Mesendoderm (in vitro differentiated cells): Measurements from ENCODE around the gene GPR39.

Experiments used
- DNase-seq: peaks from one replicate; pipeline ENCODE4 v3.0.0; 2013
- H2AK5ac ChIP-seq: 2 replicates; pipeline ENCODE4 v1.6.1; 2013; ENCODE audit warnings: low read length, inconsistent platforms
- H2BK120ac ChIP-seq: 2 replicates; pipeline ENCODE4 v1.6.1; 2013; ENCODE audit warnings: low read depth, mild to moderate bottlenecking, low read length, moderate library complexity, mixed read lengths
- H2BK15ac ChIP-seq: replicated peaks from 2 replicates; pipeline ENCODE4 v1.6.1; 2013; ENCODE audit warnings: low read depth, mild to moderate bottlenecking, moderate library complexity
- H2BK5ac ChIP-seq: 2 replicates; pipeline ENCODE4 v1.6.1; 2013; ENCODE audit warnings: low read length, inconsistent platforms
- H3K18ac ChIP-seq: 2 replicates; pipeline ENCODE4 v1.6.1; 2013; ENCODE audit warnings: mild to moderate bottlenecking, low read length, mixed read lengths
- H3K23ac ChIP-seq: one replicate; pipeline ENCODE4 v1.6.1; 2013; ENCODE audit warnings: low read length
- H3K27ac ChIP-seq: 2 replicates; pipeline ENCODE4 v1.5.1; 2013; ENCODE audit warnings: low read depth, mild to moderate bottlenecking, inconsistent platforms, low read length, moderate library complexity
- H3K27me3 ChIP-seq: 2 replicates; pipeline ENCODE4 v1.6.1; 2013; ENCODE audit warnings: low read length, control low read depth, mild to moderate bottlenecking, inconsistent platforms; ENCODE audit not compliant: insufficient read depth, poor library complexity
- H3K36me3 ChIP-seq: 2 replicates; pipeline ENCODE4 v1.6.1; 2013; ENCODE audit warnings: low read length, inconsistent platforms; ENCODE audit not compliant: control insufficient read depth, insufficient read depth
- H3K4ac ChIP-seq: one replicate; pipeline ENCODE4 v1.6.1; 2013; ENCODE audit warnings: low read depth, mild to moderate bottlenecking, low read length, moderate library complexity
- H3K4me1 ChIP-seq: 2 replicates; pipeline ENCODE4 v1.6.1; 2013; ENCODE audit warnings: low read depth, low read length, inconsistent platforms; ENCODE audit not compliant: control insufficient read depth
- H3K4me2 ChIP-seq: 2 replicates; pipeline ENCODE4 v1.6.1; 2013; ENCODE audit warnings: low read length
- H3K4me3 ChIP-seq: 2 replicates; pipeline ENCODE4 v1.5.1; 2013; ENCODE audit warnings: mild to moderate bottlenecking, low read length
- H3K56ac ChIP-seq: one replicate; pipeline ENCODE4 v1.6.1; 2013; ENCODE audit warnings: low read length
- H3K79me1 ChIP-seq: 2 replicates; pipeline ENCODE4 v1.6.1; 2013; ENCODE audit warnings: low read length, inconsistent platforms
- H3K79me2 ChIP-seq: 2 replicates; pipeline ENCODE4 v1.6.1; 2013; ENCODE audit warnings: mild to moderate bottlenecking, low read length; ENCODE audit not compliant: control insufficient read depth, insufficient read depth
- H3K9ac ChIP-seq: 2 replicates; pipeline ENCODE4 v1.6.1; 2013; ENCODE audit warnings: low read length, inconsistent platforms
- H4K5ac ChIP-seq: one replicate; pipeline ENCODE4 v1.6.1; 2013; ENCODE audit warnings: low read length
- H4K8ac ChIP-seq: one replicate; pipeline ENCODE4 v1.6.1; 2013; ENCODE audit warnings: low read depth, mild to moderate bottlenecking, control low read depth, low read length, moderate library complexity
- WGBS: extraction: QIAGEN DNeasy Blood & Tissue Kit; methylation state at CpG from one replicate; pipeline ENCODE4 v1.1.7; 2013; ENCODE audit warnings: low lambda C conversion rate, missing lambda C conversion rate; ENCODE audit not compliant: insufficient coverage; ENCODE audit errors: extremely low coverage; 5-methylcytosine and 5-hydroxymethylcytosine counted together

GPR39 gene

DNA sequence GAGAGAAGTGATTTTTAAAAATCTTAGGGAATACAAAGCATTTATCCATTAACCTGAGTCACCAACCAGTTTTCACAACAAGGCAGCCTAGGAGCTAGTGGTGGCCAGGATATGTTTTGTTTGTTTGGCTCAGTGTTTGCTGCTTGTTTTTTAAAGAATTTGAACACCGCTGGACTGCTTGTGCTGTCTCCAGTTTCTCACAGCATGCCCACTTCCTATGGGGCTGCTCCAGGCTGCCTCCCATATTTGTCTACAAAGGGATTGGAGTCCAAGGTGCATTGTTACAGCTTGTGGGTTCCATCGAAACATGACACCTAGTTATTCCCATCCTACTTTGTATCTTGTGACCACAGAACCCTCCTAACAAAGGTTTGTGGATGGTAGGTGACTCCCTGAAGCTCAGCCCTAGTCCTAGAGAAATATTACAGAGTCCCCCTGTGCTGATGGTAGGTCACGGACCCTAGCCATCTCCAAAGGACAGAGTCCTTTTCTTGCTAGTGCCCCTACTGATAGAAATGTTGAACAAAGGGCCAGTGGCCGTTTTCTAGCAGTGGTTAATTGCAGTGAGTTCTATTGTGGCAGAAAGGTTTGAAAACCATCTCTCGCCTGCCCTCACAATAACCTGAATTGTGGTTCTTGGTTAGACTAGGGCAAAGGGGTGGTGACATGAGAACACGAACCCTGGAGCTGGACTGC, 23.2 kb downstream of the GPR39 start:
- H3K4me3 ChIP-seq: no peak overlapping the region
- H3K4ac ChIP-seq: no peak overlapping the region
- no peaks in the 10 kb centered on the region for H3K27me3 ChIP-seq
- no peak overlapping the region for H2BK120ac ChIP-seq
- no peak overlapping the region for H2BK5ac ChIP-seq
- peak overlapping the region; percentile 12 for H3K56ac ChIP-seq
- no peaks in the 10 kb centered on the region for H3K79me1 ChIP-seq
- WGBS: no CpG with 5 or more reads among the region's 6 CpGs
- H3K18ac ChIP-seq: no peak overlapping the region
- no peak overlapping the region for H3K9ac ChIP-seq
- H4K8ac ChIP-seq: no peak overlapping the region
- no peak overlapping the region for H2BK15ac ChIP-seq
- H3K23ac ChIP-seq: no peak overlapping the region
- no peak overlapping the region for H3K27ac ChIP-seq
- peak; percentile 20 for DNase-seq
- H3K79me2 ChIP-seq: no peaks in the 10 kb centered on the region
- no peak overlapping the region for H4K5ac ChIP-seq
- H2AK5ac ChIP-seq: no peak overlapping the region
- no peak overlapping the region for H3K4me2 ChIP-seq
- H3K4me1 ChIP-seq: peaks cover 8% of the 10 kb centered on the region
- H3K36me3 ChIP-seq: no peaks in the 10 kb centered on the region

DNA sequence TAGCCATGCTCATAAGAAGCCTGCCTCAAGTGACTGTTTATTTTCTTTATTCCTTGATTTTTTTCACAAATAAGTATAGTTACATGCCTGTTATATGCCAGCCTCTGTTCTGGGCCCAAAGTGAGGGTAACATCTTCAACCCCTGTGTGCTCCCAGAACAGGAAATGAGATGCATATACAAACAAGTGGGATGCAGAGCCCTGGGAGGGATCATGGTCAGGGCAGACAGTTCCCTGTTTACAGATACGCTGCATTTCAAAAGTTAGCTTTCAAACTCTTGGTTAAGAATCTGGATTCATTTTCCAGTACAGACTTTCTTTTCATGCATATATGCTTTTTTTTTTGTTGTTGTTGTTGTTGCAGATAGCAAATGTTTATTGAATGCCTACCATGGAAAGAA, 24.4 kb downstream of the GPR39 start:
- Histone ChIP-seq H3K27ac (no peak overlapping the region), H3K79me1 (no peaks in the 10 kb centered on the region), H3K27me3 (no peaks in the 10 kb centered on the region), H2BK5ac (no peak overlapping the region), H3K4me3 (no peak overlapping the region), H3K4me1 (peaks cover 8% of the 10 kb centered on the region), H4K8ac (no peak overlapping the region), H3K4ac (no peak overlapping the region), H3K9ac (no peak overlapping the region), H3K23ac (no peak overlapping the region), H3K36me3 (no peaks in the 10 kb centered on the region), H3K4me2 (no peak overlapping the region), H2BK120ac (no peak overlapping the region), H3K18ac (no peak overlapping the region), H2BK15ac (no peak overlapping the region), H3K79me2 (no peaks in the 10 kb centered on the region), H4K5ac (no peak overlapping the region), H2AK5ac (no peak overlapping the region), H3K56ac (no peak overlapping the region)
- WGBS: no CpG with 5 or more reads among the region's 1 CpG
- no peak for DNase-seq

DNA sequence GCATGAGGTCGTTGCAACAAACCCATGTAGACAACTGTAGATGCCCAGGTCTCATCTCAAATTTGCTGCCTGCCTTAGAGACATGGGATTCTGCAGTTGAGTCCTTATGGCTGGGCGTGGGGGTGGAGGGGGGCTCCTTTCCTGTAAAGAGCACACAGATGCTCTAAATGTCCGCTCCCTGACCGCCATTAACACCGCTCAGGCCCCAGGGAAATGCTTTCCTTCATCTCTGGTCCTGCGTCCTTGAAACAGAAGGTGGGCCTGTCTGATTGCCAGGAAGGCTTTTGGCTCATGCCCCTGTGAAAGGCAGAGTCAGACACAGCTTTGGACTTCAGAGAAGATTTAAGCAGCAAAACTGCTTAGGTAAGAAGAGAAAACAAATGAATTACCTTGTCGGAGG, 25.7 kb downstream of the GPR39 start:
- H2BK120ac ChIP-seq: no peak overlapping the region
- peaks cover 8% of the 10 kb centered on the region for H3K4me1 ChIP-seq
- no peak overlapping the region for H3K27ac ChIP-seq
- no peak overlapping the region for H3K9ac ChIP-seq
- H3K23ac ChIP-seq: no peak overlapping the region
- H3K56ac ChIP-seq: peak overlapping the region; percentile 10
- H2AK5ac ChIP-seq: no peak overlapping the region
- no peak overlapping the region for H3K4me2 ChIP-seq
- no CpG with 5 or more reads among the region's 7 CpGs for WGBS
- H4K5ac ChIP-seq: no peak overlapping the region
- no peaks in the 10 kb centered on the region for H3K79me1 ChIP-seq
- no peak overlapping the region for H2BK15ac ChIP-seq
- no peak overlapping the region for H3K4ac ChIP-seq
- H4K8ac ChIP-seq: no peak overlapping the region
- H2BK5ac ChIP-seq: no peak overlapping the region
- H3K36me3 ChIP-seq: no peaks in the 10 kb centered on the region
- H3K27me3 ChIP-seq: no peaks in the 10 kb centered on the region
- no peak overlapping the region for H3K18ac ChIP-seq
- H3K79me2 ChIP-seq: no peaks in the 10 kb centered on the region
- H3K4me3 ChIP-seq: no peak overlapping the region
- no peak for DNase-seq

DNA sequence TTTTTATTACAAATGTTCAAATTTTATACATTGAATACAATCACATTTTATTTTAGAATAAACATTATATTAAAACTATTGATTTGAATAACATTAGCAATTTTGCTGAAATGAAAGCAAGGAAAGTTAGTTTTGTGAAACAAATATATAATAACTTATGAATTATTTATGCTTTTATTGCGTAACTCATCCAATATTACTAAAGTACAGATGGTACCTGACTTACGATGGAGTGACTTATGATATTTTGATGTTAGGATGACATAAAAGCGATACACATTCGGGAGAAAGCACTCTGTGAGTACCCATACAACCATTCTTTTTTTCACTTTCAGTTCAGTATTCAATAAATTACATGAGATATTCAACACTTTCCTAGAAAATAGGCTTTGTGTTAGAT, 26.5 kb downstream of the GPR39 start:
- no peak overlapping the region for H3K9ac ChIP-seq
- no peaks in the 10 kb centered on the region for H3K36me3 ChIP-seq
- H3K23ac ChIP-seq: no peak overlapping the region
- H4K8ac ChIP-seq: no peak overlapping the region
- no peak overlapping the region for H2BK5ac ChIP-seq
- no peak overlapping the region for H2BK15ac ChIP-seq
- no peak overlapping the region for H3K4me3 ChIP-seq
- H4K5ac ChIP-seq: no peak overlapping the region
- WGBS: no CpG with 5 or more reads among the region's 4 CpGs
- peaks cover 8% of the 10 kb centered on the region for H3K4me1 ChIP-seq
- no peak overlapping the region for H3K56ac ChIP-seq
- no peak overlapping the region for H2AK5ac ChIP-seq
- H3K27ac ChIP-seq: no peak overlapping the region
- H3K18ac ChIP-seq: no peak overlapping the region
- no peak overlapping the region for H3K4me2 ChIP-seq
- H3K27me3 ChIP-seq: no peaks in the 10 kb centered on the region
- no peaks in the 10 kb centered on the region for H3K79me2 ChIP-seq
- no peak overlapping the region for H2BK120ac ChIP-seq
- no peak overlapping the region for H3K4ac ChIP-seq
- H3K79me1 ChIP-seq: no peaks in the 10 kb centered on the region
- no peak for DNase-seq

DNA sequence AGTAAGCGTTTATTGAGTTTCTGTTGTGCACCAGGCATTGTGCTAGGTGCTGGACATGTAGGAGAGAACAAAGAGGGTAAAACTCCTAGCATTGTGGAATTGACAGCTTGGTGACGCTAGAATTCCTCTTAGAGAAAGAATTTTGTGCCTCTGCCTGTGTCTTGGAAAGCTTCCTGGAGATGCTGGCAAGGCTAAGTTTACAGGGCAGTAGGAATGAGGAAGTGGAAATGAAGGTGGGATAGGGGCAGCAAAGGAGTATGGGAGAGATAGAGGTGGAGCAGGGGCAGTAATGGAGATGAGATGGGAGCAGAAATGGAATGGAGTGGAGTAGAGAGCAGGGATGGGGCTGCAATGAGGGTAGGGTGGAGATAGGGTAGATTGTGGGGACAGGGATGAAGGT, 29.8 kb downstream of the GPR39 start:
- Histone ChIP-seq H3K79me1 (no peaks in the 10 kb centered on the region), H3K27me3 (no peaks in the 10 kb centered on the region), H2BK5ac (no peak overlapping the region), H3K36me3 (no peaks in the 10 kb centered on the region), H3K27ac (no peak overlapping the region), H3K18ac (no peak overlapping the region), H3K4ac (no peak overlapping the region), H3K4me1 (peaks cover 2% of the 10 kb centered on the region), H3K79me2 (no peaks in the 10 kb centered on the region), H3K4me2 (no peak overlapping the region), H2BK120ac (no peak overlapping the region), H2AK5ac (no peak overlapping the region), H4K5ac (no peak overlapping the region), H3K9ac (no peak overlapping the region), H3K4me3 (no peak overlapping the region), H4K8ac (no peak overlapping the region), H2BK15ac (no peak overlapping the region), H3K56ac (no peak overlapping the region), H3K23ac (no peak overlapping the region)
- no CpG with 5 or more reads among the region's 2 CpGs for WGBS
- no peak for DNase-seq

DNA sequence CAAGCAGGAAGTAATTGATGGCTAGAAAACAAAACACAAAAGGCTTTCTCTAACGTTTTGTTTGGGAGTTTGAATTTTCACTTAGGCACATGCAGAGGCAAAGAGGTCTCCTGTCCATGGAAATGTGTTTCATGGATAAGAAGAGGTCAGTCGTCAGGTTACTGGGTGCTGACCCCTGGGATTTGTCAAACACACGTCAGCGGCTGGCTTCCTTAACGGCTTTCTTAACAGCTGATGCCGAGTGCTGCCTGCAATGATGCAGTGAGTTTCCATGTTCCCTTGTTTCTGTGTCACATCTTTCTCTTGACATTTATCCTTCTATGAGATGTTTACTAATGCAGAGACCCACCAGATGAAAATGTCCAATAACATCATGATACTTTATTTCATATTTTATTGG, 31.7 kb downstream of the GPR39 start:
- DNase-seq: no peak
- Histone ChIP-seq H4K5ac (no peak overlapping the region), H3K4ac (no peak overlapping the region), H2BK120ac (no peak overlapping the region), H3K27me3 (no peaks in the 10 kb centered on the region), H3K4me3 (no peak overlapping the region), H3K79me1 (no peaks in the 10 kb centered on the region), H3K9ac (no peak overlapping the region), H3K27ac (no peak overlapping the region), H2BK15ac (no peak overlapping the region), H3K4me2 (no peak overlapping the region), H3K23ac (no peak overlapping the region), H3K79me2 (no peaks in the 10 kb centered on the region), H3K18ac (no peak overlapping the region), H4K8ac (no peak overlapping the region), H2AK5ac (no peak overlapping the region), H2BK5ac (no peak overlapping the region), H3K56ac (no peak overlapping the region), H3K4me1 (no peaks in the 10 kb centered on the region), H3K36me3 (no peaks in the 10 kb centered on the region)
- WGBS: no CpG with 5 or more reads among the region's 6 CpGs
